Activated CD4-positive, CD25-positive, alpha-beta regulatory T cell treated with anti-CD3 and anti-CD28 coated beads, Interleukin-2, amount 50 U/mL, for 72 hours (primary cell): ENCODE data around the gene HTR2B.
"Not testable (repeated sequence)": the region's sequence is repeated elsewhere in the genome, so short reads cannot be mapped to it uniquely, and the experiment has no call there.

ENCODE experiments used
- DNase-seq: peaks from one replicate; pipeline ENCODE4 v3.0.0; 2021

The HTR2B gene

DNA sequence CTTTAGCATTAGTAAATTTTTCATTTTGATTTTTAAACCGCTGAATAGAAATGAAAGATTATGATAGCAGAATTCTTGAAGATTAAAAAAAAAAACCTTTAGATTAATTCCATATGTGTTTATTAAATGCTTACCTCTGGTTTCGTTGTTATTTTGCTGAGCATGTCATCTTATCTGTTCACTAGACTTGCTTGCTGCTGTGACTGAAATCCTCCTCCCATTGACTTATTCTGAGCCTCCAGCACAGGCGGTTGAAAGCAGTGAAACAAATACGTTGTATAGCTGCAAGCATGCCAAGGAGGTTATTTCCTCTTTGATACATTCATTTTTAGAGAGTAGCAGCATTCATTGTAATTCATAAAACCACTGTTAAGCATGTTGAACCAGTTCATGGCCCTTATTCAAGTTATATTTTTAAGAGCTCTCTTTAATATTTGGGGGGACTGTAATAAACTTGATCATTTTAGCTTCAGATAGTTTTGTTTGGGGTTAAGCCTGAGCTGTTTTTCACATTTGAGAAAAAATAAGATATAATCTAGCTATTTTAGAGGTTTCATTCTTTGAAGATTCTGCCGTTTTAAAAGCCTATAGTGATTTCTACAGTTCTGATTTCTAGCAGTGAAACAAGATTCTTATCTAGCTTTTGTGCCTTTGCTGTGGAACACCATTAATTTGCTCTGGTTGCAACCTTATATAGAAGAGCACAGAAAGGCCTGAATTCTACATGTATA is at the start of gene HTR2B:
HTR2B (minus strand) TSS at position 205 of the 731 bp plus-strand sequence. CDS start 1,278 bp downstream, outside the sequence.
- DNase-seq: no peak

DNA sequence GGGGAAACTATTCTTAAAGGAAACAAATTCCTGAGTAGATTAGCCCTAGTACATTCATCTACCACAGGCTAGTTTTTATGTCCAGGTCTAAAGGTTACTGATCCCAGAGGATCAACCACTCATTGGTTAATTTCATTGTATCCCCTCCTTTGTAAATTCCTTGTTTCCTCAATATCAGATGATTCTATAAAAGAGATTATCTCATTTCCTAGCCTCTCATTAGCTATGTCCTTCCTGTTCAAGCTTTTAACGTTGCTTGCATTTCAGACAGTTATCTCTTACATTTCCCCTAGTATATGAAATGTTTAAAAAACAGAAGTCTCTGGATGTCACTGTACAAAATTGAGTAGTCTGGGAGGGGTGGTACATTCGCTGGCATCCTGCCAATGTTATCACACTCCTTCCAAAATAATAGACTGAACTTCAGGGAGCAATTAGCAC is 49.4 kb upstream of the HTR2B start:
- no peak for DNase-seq

DNA sequence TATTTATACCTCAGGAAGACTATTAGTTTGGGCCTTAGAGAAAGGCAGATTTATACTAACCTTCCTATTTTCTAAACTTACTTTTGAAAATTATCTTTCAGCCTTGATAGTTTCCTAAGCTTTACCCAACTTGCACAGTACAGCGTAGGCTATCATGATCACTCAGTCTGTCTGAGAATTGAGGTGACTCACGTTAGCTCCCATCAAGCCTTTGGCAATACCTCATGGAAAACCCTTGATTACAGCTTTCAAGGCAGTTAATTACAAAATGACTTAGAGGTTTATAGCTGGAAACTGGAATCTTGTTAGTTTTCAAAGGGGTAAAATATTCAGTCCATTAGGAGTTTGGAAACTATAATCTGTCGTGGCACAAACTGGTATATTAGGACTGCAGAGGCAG is 47.2 kb upstream of the HTR2B start:
- no peak for DNase-seq

DNA sequence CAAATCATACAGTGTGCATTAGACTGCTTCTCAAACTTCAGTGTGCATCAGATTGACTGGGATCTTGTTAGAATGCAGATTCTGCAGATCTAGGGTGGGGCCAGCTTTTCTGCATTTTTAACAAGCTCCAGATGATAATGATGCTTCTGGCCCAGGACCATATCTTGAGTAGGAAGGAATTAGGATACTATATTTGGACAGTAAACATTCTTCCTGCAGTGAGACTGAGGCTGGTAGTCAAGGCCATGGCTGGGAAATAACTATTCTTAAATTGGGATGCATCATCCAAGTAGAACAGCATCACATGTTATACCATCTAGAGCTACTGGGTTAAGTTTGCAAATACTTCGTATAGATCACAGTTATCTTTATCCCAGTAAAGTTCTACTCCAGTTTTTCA is 45.2 kb upstream of the HTR2B start:
- no peak for DNase-seq

DNA sequence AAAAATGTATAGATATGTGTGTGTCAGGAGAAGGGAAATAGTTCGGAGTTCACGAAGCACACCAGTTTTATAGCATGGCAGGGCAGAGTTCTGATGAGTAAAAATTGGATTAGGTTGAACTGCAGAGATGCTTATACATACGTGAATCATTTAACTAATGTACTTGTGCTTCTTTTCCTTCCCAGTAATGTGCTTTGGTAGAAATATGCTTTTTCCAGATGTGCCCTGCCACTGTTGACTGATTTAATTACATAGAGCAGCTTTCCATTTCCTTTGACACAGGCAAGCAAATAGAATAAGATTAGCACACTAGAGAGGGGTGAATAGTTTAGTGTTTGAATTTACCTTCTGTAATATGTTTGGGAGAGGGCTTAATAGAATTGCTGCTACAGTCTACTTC is 44.6 kb upstream of the HTR2B start:
- DNase-seq: no peak

DNA sequence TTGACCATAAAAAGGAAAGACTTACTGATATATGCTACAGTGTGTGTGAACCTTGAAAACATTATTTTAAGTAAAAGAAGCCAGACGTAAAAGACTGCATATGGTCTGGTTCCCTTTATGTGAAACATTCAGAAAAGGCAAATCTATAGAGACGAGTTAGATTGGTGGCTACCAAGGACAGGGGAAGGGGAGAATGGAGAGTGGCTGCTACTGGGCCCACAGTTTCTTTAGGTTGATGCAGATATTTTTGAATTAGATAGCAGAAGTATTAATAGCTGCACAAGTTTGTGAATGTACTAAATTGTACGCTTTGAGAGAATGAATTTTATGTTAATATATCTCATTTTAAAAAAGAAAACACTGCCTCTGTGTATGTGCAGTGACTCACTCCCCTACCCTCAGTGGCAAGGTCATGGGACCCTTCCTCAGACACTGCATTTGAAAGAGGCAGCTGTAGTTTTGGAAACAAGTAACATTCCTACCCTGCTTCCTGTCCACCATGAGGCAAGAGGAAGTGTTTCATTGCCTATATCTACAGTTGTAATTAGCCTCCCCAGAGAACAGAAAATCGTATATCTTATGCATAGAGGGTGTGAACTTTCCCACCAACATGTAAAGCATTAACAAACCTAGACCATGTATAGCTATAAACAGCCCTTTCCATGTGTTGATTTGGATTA is 43.8 kb upstream of the HTR2B start:
- DNase-seq: no peak

DNA sequence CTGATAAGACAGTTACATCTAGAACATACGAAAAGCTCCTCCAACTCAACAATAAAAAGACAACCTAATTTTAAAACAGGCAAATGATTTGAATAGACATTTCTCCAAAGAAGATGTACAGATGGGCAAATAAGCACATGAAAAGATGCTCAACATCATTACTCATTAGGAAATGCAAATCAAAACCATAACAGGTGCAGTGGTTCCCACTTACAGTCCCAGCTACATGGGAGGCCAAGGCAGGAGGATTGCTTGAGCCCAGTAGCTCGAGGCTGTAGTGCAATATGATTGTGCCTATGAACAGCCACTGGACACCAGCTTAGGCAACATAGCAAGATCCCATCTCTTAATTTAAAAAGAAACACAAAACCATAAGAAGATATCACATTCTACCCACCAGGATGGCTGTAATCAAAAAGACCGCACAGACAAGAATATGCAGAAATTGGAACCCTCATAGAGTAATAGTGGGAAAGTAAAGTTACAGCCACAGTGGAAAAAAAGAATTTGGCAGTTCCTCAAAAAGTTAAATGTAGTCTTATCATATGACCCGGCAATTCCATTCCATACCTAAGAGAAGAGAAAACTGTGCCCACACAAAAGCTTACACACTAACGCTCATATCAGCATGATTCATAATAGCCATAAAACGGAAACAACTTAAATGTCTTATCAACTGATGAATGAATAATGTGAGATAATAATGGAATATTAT is 43.1 kb upstream of the HTR2B start:
- DNase-seq: no peak

DNA sequence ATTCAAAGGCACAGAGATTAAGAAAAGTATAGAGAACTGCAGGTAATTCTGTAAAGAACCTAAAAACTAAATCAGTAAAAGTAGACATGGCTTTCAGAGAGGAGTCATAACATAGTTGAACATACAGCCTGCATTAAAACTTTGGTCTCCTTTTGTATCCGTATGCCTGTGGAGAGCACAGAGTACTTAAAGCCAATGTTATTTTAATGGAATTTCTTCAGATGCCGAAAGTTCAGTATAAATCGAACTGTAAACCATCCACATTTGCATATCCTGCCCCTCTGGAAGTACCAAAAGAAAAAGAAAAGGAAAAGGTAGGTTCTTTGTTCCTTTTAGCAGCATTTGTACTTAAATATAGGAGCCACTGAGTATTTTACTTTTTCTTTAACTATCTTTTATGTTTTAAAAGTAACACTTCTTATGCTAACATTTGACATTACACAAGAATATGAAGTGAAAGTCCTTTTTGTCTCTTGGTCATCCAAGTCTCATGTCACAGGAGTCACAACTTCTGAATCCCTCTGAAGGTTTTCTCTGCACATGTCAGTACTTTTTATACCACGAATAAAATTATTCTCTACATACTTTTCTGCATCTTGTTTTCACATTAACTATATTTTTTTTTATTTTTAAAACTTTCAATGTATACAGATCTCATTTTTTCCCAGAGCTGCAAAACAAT is 38.7 kb upstream of the HTR2B start:
- no peak for DNase-seq

DNA sequence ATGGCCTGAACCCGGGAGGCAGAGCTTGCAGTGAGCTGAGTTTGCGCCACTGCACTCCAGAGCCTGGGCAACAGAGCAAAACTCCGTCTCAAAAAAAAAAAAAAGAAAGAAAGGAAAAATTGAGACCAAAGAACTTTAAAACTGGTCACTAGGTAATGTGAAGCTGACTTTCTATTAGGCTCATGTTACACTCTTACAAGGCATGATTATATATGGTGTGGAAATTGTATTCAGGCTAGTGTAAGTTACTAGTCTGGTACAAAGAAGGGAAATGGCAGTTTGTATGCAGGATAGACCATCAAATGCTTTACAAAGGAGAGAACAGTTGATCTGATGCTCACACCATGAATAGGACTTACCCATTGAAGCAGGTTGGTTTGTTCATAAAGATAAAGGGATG is 38.2 kb upstream of the HTR2B start:
- no peak for DNase-seq

DNA sequence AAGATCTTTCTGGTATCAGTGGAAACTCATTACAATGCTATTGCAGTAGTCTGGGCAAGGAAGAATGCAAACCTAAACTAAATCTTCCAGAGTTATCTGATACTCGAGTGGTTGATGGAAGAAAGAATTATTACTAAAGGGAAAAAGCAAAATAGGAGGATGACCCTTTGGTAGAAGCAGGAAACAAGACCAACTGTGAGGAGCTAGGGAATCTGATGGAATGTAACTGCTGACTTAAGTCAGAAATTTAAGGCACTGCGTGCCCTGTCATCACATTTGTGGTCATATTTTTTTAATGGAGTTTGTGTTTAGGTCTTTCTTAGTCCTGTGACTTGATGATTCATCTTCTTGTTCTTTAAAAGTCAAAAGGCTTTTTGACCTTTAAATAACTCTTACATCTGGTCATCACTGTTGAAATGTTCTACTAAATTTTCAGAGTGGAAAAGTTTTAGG is 37.1 kb upstream of the HTR2B start:
- DNase-seq: no peak

DNA sequence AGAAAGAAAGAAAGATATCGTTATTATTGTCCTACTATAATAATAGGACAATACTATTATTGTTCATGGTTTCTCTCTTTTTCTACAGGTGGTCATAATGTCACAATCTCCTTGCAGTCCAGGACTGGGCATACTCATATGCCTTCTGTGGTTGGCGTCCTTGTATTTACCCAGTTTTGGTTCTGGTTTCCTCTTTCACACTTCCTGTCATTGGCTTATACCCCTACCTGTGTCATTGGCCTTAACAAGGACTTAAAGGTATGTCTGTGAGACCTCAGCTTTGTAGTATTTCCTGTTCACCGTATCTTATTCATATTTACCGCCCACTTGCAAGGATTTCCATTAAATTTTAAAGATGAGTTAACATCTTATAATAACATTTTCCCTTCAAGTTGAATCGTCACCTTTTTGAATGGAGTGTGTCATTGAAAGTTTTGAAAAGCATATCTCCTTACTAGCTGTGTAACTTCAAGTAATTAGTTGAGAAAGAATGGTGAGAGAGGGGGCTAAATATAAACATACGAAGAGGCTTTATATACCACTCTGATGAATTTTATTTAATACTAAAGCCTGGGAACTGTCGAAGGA is 36.5 kb upstream of the HTR2B start:
- no peak for DNase-seq

DNA sequence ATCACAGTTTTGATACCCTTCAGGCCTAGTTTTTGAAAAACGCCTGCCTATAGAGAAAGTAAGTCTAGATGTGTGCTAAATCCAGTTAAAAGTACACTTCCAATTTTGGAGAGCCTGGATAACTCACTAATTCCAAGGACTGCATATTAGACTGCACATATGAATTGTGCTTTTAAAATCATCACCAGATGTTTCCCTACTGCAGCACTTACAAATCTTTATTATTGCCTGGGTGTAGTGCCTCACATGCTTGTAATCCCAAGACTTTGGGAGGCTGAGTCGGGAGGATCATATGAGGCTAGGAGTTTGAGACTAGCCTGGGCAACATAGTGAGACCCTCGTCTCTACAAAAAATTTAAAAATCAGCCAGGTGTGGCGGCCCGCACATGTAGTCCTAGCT is 35.9 kb upstream of the HTR2B start:
- no peak for DNase-seq

DNA sequence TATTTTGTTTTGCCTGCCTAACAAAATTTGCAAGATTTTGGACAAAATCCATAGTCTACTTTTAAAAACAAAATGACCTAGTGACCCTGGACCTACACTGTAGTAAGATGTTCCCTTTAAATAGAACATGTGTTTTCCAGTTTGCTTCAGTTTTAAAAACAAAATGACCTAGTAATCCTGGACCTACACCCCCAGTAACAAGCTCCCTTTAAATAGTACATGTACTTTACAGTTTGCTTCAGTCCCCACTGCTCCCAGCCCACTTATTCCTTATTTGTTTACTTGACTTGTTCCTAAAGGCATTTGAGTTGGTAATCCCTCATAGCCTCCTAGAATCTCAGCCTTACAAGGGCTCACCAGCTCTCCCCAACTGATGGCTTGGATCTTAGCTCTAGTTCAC is 34.5 kb upstream of the HTR2B start:
- no peak for DNase-seq

DNA sequence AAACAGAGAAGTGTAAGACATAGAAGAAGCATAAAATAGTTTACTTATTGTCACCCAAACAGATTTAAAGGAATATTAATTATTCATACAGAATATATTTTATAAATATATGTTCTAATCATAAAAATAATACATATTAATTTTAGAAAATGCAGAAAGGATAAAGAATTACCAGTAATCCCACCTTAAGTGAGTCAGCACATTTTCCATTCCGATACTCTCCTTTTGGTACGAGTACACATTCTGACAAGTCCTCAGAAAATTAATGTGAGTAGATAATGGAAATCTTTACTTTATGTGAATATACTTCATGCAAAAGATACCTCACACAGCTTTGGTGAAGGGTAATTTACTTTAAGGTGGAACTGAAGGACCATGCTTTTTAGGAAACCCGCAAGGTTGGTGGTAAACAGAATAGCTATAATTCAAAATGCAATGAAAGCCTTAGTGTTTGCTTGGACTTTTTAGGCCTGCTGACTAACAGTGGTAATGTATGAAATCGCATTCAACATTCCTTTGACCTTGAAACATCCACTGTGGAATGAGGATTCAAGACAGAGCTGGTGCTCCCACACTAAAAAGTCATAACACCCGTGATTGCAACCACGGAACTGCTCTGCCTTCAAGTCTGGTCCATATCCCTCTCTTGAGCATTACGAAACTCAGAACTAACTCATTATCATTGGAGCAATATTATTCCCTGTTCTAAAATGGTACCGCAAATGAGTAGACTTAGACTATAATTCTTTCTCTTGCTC is 28.1 kb upstream of the HTR2B start:
- no peak for DNase-seq

DNA sequence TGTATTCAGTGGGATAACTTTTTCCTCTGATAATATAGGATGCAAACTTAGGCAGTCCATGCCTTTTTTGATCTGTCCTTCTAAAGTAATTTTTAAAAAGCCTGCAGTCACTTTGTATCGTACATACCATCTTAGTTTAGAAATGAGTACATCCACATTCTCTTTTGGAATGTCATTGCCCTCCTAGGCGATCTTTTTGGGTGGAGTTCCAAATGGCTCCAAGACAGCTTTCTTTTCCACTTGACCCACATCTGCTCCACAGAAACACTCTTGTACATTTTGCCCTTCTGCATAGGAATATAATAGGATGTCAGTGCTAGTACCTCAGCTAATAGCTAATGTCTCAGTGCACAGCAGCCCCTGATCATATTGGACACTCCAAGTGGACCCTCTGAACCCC is 21.8 kb upstream of the HTR2B start:
- DNase-seq: no peak

DNA sequence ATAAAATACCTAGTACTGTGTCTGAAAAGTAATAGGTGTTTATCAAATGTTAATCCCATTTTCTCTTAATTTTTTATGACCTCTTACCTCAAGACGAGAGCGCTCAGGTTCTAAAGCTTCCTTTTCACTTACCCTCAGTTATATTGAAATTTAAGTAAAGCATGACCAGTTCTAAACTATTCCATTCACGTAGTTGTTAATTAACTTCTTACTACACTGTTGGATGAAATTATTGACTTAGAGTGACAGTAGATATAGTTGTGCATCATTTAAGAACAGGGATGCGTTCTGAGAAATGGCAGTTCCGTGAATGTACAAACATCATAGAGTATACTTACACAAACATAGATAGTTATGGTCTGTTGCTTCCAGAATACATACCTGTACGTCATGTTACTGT is 20.1 kb upstream of the HTR2B start:
- no peak for DNase-seq

DNA sequence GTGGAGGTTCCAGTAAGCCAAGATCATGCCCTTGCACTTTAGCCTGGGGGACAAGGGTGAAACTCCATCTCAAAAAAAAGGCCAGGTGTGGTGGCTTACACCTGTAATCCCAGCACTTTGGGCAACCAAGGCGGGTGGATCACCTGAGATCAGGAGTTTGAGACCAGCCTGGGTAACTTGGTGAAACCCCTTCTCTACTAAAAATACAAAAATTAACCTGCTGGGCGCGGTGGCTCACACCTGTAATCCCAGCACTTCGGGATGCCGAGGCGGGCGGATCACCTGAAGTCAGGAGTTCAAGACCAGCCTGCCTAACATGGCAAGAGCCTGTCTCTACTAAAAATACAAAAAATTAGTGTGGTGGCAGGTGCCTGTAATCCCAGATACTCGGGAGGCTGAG is 16.0 kb upstream of the HTR2B start:
- not testable (repeated sequence) for DNase-seq

DNA sequence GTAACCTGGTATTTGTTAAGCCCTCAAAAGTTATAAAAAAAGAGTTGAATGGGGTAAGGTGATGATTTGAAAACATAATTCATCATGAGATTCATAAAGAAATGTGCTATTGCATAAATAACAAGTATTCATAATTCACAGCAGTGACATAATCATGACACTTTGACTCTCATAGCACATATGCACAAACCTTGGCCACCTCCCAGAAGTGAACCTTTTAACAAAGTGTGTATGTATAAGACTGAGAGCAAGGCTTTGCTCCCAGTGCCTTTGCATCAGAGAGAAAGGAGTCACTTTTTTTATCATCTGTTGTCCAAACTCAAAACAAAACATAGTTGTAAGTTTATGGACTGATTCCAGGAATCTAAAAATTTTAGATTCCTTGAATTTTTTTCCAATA is 15.0 kb upstream of the HTR2B start:
- DNase-seq: no peak

DNA sequence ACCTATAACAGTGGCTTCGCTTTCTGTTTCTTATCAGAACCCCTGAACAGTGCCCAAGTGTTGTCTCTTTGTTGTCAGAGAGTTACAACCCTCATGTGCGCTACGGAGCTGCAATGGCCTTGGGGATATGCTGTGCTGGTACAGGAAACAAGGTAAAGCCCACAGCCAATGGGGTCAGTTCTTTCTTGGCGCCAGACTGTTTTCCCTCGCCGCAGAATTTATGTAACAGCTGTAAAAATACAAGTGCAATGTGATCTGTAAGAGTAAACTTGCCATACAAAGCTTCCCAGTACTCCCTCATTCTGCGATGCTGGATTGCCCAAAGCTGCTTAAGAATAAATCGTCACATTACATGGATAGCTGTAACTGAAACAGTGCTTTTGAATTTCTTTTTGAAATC is 13.9 kb upstream of the HTR2B start:
- DNase-seq: no peak

DNA sequence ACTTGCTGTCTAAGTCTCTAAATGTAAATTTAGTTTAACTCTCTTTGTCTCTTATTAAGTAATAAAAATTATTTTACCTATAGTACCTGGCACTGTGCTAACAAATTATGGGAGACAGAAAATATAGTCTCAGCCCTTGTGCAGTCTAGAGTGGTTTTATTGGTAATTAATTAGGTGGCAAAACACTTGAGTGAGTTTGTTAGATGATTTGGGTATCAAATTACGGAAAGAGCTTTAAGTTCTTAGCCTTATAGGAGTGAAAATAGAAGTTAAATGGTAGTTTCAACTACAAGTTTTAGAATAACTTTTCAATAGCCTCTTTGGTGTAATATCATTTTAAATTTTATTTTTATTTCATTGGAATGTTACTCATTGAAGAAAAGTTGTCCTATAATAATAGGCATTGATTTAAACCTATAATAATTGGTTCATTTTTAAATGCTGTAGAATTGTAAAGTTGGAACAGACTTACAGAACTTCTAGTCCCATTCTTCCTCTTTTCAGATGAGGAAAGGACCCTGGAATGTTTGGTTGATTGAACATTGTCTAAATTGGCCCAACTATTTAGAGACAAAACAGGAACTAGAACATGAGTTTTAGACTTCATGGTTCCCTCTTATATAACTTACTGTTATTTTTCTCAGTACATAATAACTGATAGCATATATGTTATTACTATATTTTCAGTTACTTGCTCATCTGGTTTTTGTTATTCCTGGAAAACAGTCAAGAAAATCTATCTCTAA is 10.2 kb upstream of the HTR2B start:
- no peak for DNase-seq

DNA sequence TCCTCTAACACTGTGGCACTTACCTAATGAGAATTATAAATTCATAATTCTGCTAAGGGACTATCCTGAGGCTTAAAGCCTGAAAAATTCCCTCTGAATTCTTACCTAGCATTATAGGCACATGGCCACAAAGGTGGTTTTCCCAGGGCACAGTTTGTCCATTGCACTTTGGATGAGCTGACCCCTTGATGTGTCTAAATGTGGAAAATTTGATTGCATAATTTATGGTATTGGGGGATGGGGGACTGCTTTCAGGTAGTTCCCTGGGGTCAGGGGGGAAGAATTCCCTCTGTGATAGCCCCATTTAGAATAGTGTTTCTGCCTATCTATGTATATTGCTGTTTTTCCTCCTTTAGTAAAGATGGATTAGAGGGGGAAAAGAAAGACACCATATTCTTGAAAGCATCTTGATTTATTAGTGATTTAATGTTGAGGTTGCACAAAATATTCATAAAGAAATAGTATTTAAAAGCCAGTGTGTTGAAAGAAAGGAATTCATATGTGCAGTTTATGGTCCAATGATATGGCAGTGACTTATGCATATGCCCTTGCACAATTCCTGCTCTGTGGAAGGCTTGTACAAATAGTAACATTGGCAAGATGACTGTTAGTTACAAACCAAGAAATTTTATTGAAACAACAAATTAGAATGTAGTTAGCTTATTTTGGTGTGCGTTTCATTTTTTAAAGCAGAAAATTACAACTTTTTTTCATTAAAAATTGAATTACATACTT is 8.7 kb upstream of the HTR2B start:
- DNase-seq: no peak
